Measurements from ENCODE around the gene PIGZ. TPM values are rescaled to one million over a fixed set of nuclear protein-coding genes. Genes with fewer than 3 reads are reported as not detected.

The PIGZ gene
- total RNA-seq, 1 experiment from 2014 or later, result 0.15 TPM

GRCh38 chr3:197003461-197004385 is 35.1 kb upstream of the PIGZ start:
- H4K91ac ChIP-seq (ENCODE audit: insufficient read length, low read depth, low read length), result no peak overlapping the region
- H4K20me1 ChIP-seq (ENCODE audit: control insufficient read depth, insufficient read depth, insufficient read length), result no peaks in the 10 kb centered on the region
- no peak overlapping the region for H2AK5ac ChIP-seq (ENCODE audit: insufficient read length, low read length)
- no peak overlapping the region for H3K27ac Mint-ChIP-seq
- H3K27me3 ChIP-seq (ENCODE audit: insufficient read depth, low read length), result peaks cover 9% of the 10 kb centered on the region; the same call in 1 of the 2 replicates
- H3K4me1 ChIP-seq (ENCODE audit: insufficient read depth, low read length), result 0 out of 2 replicates have a peak, but pooled peaks cover 6% of the 10 kb centered on the region
- peaks cover 4% of the 10 kb centered on the region for H3K23me2 ChIP-seq (ENCODE audit: insufficient read length, low read depth, low read length, poor library complexity, severe bottlenecking)
- H3K9me3 ChIP-seq (ENCODE audit: control insufficient read depth, low read depth, low read length), result no peaks in the 10 kb centered on the region
- H3T11ph ChIP-seq (ENCODE audit: low read length), result no peak overlapping the region
- H2BK15ac ChIP-seq (ENCODE audit: low read depth, low read length), result no peak overlapping the region
- no peak overlapping the region for H2BK12ac ChIP-seq (ENCODE audit: insufficient read length, low read depth, low read length)
- WGBS (ENCODE audit: extremely low coverage, insufficient read length, low lambda C conversion rate), result no CpG with 5 or more reads among the region's 61 CpGs
- H3K79me2 ChIP-seq (ENCODE audit: insufficient read depth, low read length), result no peaks in the 10 kb centered on the region
- no peak overlapping the region for H3K23ac ChIP-seq (ENCODE audit: insufficient read length, low read depth, low read length)
- peak; percentile 55 for DNase-seq
- no peak overlapping the region for H4K5ac ChIP-seq (ENCODE audit: insufficient read length, low read depth, low read length)
- no peak overlapping the region for H2BK120ac ChIP-seq (ENCODE audit: low read depth, low read length, poor library complexity, severe bottlenecking)
- H3K4ac ChIP-seq (ENCODE audit: low read depth, low read length), result no peak overlapping the region
- H3K9me3 Mint-ChIP-seq, result peaks cover 0 to 3% of the 10 kb centered on the region in 2 experiments; a peak in 2 of 5 replicates
- no peak overlapping the region for H3K27ac ChIP-seq (ENCODE audit: insufficient read length, low read depth, low read length)
- H3K14ac ChIP-seq (ENCODE audit: insufficient read depth, low read length), result peak overlapping the region; percentile 21
- H2BK20ac ChIP-seq (ENCODE audit: low read depth, low read length, poor library complexity, severe bottlenecking), result no peak overlapping the region
- no peak overlapping the region for H3K18ac ChIP-seq (ENCODE audit: insufficient read length, low read depth, low read length)
- no peaks in the 10 kb centered on the region for H3K79me1 ChIP-seq (ENCODE audit: insufficient read depth, low read depth, low read length, poor library complexity, severe bottlenecking)
- H3K9ac ChIP-seq (ENCODE audit: extremely low read depth, insufficient read length, low read length), result no peak overlapping the region
- peak overlapping the region; percentile 53 for H3K4me2 ChIP-seq (ENCODE audit: insufficient read depth, insufficient read length, low read length)
- H3K56ac ChIP-seq (ENCODE audit: insufficient read length, low read depth, low read length), result no peak overlapping the region
- peaks cover 30% of the 10 kb centered on the region for H3K27me3 Mint-ChIP-seq (ENCODE audit: low read depth)
- no peak overlapping the region for H2BK5ac ChIP-seq (ENCODE audit: insufficient read length, low read length)
- no peak overlapping the region for H4K8ac ChIP-seq (replicated peaks; ENCODE audit: insufficient read length, low read depth, low read length)
- no peak overlapping the region for H2AFZ ChIP-seq (ENCODE audit: low read length)
- peaks cover 17 to 20% of the 10 kb centered on the region in 2 experiments for H3K4me1 Mint-ChIP-seq
- TF ChIP-seq, protein P1, sequence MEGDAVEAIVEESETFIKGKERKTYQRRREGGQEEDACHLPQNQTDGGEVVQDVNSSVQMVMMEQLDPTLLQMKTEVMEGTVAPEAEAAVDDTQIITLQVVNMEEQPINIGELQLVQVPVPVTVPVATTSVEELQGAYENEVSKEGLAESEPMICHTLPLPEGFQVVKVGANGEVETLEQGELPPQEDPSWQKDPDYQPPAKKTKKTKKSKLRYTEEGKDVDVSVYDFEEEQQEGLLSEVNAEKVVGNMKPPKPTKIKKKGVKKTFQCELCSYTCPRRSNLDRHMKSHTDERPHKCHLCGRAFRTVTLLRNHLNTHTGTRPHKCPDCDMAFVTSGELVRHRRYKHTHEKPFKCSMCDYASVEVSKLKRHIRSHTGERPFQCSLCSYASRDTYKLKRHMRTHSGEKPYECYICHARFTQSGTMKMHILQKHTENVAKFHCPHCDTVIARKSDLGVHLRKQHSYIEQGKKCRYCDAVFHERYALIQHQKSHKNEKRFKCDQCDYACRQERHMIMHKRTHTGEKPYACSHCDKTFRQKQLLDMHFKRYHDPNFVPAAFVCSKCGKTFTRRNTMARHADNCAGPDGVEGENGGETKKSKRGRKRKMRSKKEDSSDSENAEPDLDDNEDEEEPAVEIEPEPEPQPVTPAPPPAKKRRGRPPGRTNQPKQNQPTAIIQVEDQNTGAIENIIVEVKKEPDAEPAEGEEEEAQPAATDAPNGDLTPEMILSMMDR (conservative IDR thresholded peaks at IDR 0.05), result no peak; the same call in 2 of the 3 replicates
- H3K36me3 Mint-ChIP-seq (ENCODE audit: insufficient read depth in 1 of 3, low read depth in 3 of 3), result peaks cover 3 to 13% (median 6%) of the 10 kb centered on the region in 3 experiments; a peak in 5 of 7 replicates
- H3K4me3 Mint-ChIP-seq, result peak overlapping the region; percentile 65 to 89
